H1 (cell line): ENCODE measurements around the gene MBD1.

Experiments
- CHD7 ChIP-seq: fragments of 300-600 bp; sonication (generic); IDR thresholded peaks from 2 replicates; pipeline ENCODE4 v1.7.1; 2012; ENCODE audit warnings: low read length, moderate library complexity, mild to moderate bottlenecking, inconsistent platforms; ENCODE audit not compliant: insufficient replicate concordance
- CTCF ChIP-seq, 3 experiments: IDR thresholded peaks; 1 replicate in 2 of 3; 2 replicates in 1 of 3; pipeline versions ENCODE4 v1.5.1 to v1.6.1; 2011; ENCODE audit warnings: low read length in 3 of 3, mild to moderate bottlenecking in 3 of 3, inconsistent platforms in 2 of 3, low read depth in 1 of 3, moderate library complexity in 1 of 3; ENCODE audit not compliant: insufficient read depth in 1 of 3; ENCODE audit errors: control extremely low read depth in 1 of 3
- EZH2 ChIP-seq: fragments of 200-600 bp; sonication (generic); IDR thresholded peaks from 2 replicates; pipeline ENCODE4 v1.7.1; 2012; ENCODE audit warnings: low read depth, mild to moderate bottlenecking, moderate library complexity, low read length, inconsistent platforms; ENCODE audit not compliant: severe bottlenecking
- HDAC2 ChIP-seq, 2 experiments: fragments of 300-600 bp in 1 of 2; sonication (generic) in 1 of 2; IDR thresholded peaks; 2 replicates each; pipeline ENCODE4 v1.6.1; 2011 to 2012; ENCODE audit warnings: low read depth in 2 of 2, low read length in 2 of 2, mild to moderate bottlenecking in 2 of 2, moderate library complexity in 2 of 2, borderline replicate concordance in 1 of 2, inconsistent platforms in 1 of 2
- JUND ChIP-seq: IDR thresholded peaks from 2 replicates; pipeline ENCODE4 v1.6.1; 2011; ENCODE audit warnings: mild to moderate bottlenecking, improper control_type of control experiment, low read length
- KDM1A ChIP-seq: fragments of 200-600, 300-600 bp; sonication (generic); IDR thresholded peaks from 2 replicates; pipeline ENCODE4 v1.7.1; 2016; ENCODE audit warnings: mild to moderate bottlenecking, low read length, borderline replicate concordance
- MAX ChIP-seq: IDR thresholded peaks from 2 replicates; pipeline ENCODE4 v1.6.1; 2012; ENCODE audit warnings: inconsistent platforms
- PHF8 ChIP-seq: fragments of 200-600 bp; sonication (generic); conservative IDR thresholded peaks from 2 replicates; pipeline ENCODE4 v1.7.1; 2012; ENCODE audit warnings: low read depth, mild to moderate bottlenecking, inconsistent platforms, low read length, moderate library complexity
- POLR2A ChIP-seq, 2 experiments: IDR thresholded peaks; 1 replicate in 1 of 2; 2 replicates in 1 of 2; pipeline ENCODE4 v1.6.1; 2011; ENCODE audit warnings: low read depth in 2 of 2, low read length in 2 of 2, mild to moderate bottlenecking in 2 of 2; ENCODE audit errors: control extremely low read depth in 1 of 2
- SP1 ChIP-seq: IDR thresholded peaks from 2 replicates; pipeline ENCODE4 v1.6.1; 2011; ENCODE audit warnings: low read depth, low read length
- TEAD4 ChIP-seq: IDR thresholded peaks from 2 replicates; pipeline ENCODE4 v1.6.1; 2012; ENCODE audit warnings: low read depth, low read length, inconsistent platforms, mixed read lengths

GRCh38 chr18:50283469-50284209 lies 2.3 kb upstream of the MBD1 start:
- TF ChIP-seq CTCF (IDR thresholded peaks at IDR 0.05; ENCODE audit: control extremely low read depth in 1 of 3, insufficient read depth in 1 of 3, low read depth in 1 of 3, low read length in 3 of 3) (no peak), TEAD4 (no peak), EZH2 (no peak), SP1 (no peak), POLR2A (IDR thresholded peaks at IDR 0.05; ENCODE audit: control extremely low read depth in 1 of 2, low read depth in 2 of 2, low read length in 2 of 2) (no peak), MAX (no peak), JUND (no peak), KDM1A (no peak), PHF8 (no peak), HDAC2 (IDR thresholded peaks at IDR 0.05; ENCODE audit: borderline replicate concordance in 1 of 2, low read depth in 2 of 2, low read length in 2 of 2) (no peak), CHD7 (no peak)
